H1 (cell line): ENCODE measurements around the gene PRR5L.

Experiments
- CHD7 ChIP-seq: fragments of 300-600 bp; sonication (generic); IDR thresholded peaks from 2 replicates; pipeline ENCODE4 v1.7.1; 2012; ENCODE audit warnings: low read length, moderate library complexity, mild to moderate bottlenecking, inconsistent platforms; ENCODE audit not compliant: insufficient replicate concordance
- CTCF ChIP-seq, 3 experiments: IDR thresholded peaks; 1 replicate in 2 of 3; 2 replicates in 1 of 3; pipeline versions ENCODE4 v1.5.1 to v1.6.1; 2011; ENCODE audit warnings: low read length in 3 of 3, mild to moderate bottlenecking in 3 of 3, inconsistent platforms in 2 of 3, low read depth in 1 of 3, moderate library complexity in 1 of 3; ENCODE audit not compliant: insufficient read depth in 1 of 3; ENCODE audit errors: control extremely low read depth in 1 of 3

GRCh38 chr11:36363361-36364268 lies 67.5 kb downstream of the PRR5L start:
- TF ChIP-seq CTCF (IDR thresholded peaks at IDR 0.05; ENCODE audit: control extremely low read depth in 1 of 3, insufficient read depth in 1 of 3, low read depth in 1 of 3, low read length in 3 of 3) = no peak
- TF ChIP-seq CHD7 = no peak
